Transverse colon (tissue), 3 donors: ENCODE data around the gene FUOM.

Source experiments
- EP300 ChIP-seq: sonication (generic); formaldehyde crosslinking; IDR thresholded peaks from one replicate; pipeline ENCODE4 v1.6.1; 2017; ENCODE audit warnings: antibody characterized with exemption, low read depth
- POLR2A ChIP-seq: fragments of 450-650 bp; IDR thresholded peaks from one replicate; pipeline ENCODE4 v1.6.1; 2016; ENCODE audit warnings: antibody characterized with exemption, mild to moderate bottlenecking, moderate library complexity
- TF ChIP-seq, protein P1 (sequence below), 5 experiments: fragments of 200-600 bp in 3 of 5; fragments of 450-650 bp in 2 of 5; sonication (generic) in 3 of 5; IDR thresholded peaks; 1 replicate in 2 of 5; 2 replicates in 3 of 5; pipeline ENCODE4 v1.5.1; 2016 to 2017; ENCODE audit warnings: antibody characterized with exemption in 5 of 5, inconsistent platforms in 3 of 5, mild to moderate bottlenecking in 2 of 5, moderate library complexity in 1 of 5

DNA sequence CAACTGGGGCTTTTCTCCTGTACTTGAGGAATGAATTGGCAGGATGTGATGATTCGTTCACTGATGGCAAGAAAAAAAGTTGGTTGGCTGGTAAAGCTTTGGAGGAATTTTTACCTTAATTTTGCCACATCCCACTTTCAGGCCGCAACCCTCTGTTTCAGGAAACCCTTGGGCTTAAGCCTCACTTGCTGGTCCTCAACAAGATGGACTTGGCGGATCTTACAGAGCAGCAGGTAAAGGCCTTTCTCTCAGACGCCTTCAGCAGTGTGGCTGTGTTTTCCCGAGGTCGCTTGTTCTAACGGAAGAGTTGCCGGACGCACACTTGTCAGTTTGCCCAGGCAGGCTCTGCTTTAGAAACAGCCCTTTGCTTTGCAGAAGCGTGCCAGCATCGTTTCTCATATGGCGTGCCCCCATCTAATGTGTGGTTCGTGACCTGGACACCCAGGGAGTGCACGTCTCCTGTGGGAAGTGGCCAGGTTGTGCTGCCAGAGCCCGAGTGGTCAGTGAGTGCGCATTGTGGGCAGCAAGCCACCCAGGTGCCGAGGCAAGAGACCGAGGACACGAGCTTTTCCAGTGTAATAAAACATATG lies 38.3 kb upstream of the FUOM start:
- TF ChIP-seq, protein P1, sequence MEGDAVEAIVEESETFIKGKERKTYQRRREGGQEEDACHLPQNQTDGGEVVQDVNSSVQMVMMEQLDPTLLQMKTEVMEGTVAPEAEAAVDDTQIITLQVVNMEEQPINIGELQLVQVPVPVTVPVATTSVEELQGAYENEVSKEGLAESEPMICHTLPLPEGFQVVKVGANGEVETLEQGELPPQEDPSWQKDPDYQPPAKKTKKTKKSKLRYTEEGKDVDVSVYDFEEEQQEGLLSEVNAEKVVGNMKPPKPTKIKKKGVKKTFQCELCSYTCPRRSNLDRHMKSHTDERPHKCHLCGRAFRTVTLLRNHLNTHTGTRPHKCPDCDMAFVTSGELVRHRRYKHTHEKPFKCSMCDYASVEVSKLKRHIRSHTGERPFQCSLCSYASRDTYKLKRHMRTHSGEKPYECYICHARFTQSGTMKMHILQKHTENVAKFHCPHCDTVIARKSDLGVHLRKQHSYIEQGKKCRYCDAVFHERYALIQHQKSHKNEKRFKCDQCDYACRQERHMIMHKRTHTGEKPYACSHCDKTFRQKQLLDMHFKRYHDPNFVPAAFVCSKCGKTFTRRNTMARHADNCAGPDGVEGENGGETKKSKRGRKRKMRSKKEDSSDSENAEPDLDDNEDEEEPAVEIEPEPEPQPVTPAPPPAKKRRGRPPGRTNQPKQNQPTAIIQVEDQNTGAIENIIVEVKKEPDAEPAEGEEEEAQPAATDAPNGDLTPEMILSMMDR (IDR thresholded peaks at IDR 0.05), result no peak
- TF ChIP-seq EP300, result no peak
- no peak for TF ChIP-seq POLR2A
